ENCODE results near the gene NLGN1. TPM values are rescaled to one million over a fixed set of nuclear protein-coding genes. Genes with fewer than 3 reads are reported as not detected.

Gene NLGN1
- total RNA-seq, 1 experiment from 2014 or later, result 5.2 TPM

DNA sequence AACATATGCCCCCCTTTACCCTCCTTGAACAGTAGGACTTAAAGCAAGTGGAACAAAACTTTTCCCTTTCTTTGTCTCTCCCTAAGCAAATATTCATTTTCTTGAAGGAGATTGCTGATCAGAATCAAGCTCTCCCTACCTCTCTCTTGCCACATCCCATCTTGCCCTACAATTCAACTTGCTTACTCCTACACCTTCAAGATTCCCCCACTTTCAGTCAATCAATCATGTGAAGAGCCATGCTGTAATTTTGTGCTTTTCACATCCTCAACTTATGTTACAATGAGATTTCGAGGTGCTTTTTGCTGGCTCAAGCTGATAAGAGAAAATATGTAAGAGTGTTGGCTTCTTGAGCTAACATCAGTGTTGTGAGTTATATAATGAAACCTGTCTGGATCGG, 662.9 kb downstream of the NLGN1 start:
- H4K91ac ChIP-seq (ENCODE audit: insufficient read length, low read depth, low read length), result no peak overlapping the region
- no CpG with 5 or more reads among the region's 2 CpGs for WGBS (ENCODE audit: extremely low coverage, insufficient read length, low lambda C conversion rate)
- H3K9ac ChIP-seq (ENCODE audit: extremely low read depth, insufficient read length, low read length), result no peak overlapping the region
- no peak for DNase-seq
- no peak overlapping the region for H3K27ac ChIP-seq (ENCODE audit: insufficient read length, low read depth, low read length)
- no peaks in the 10 kb centered on the region for H3K23me2 ChIP-seq (ENCODE audit: insufficient read length, low read depth, low read length, poor library complexity, severe bottlenecking)
- H2AK5ac ChIP-seq (ENCODE audit: insufficient read length, low read length), result no peak overlapping the region
- H2AFZ ChIP-seq (ENCODE audit: low read length), result no peak overlapping the region
- peaks cover 7 to 14% of the 10 kb centered on the region in 2 experiments for H3K9me3 Mint-ChIP-seq
- H3K14ac ChIP-seq (ENCODE audit: insufficient read depth, low read length), result no peak overlapping the region
- H3K79me2 ChIP-seq (ENCODE audit: insufficient read depth, low read length), result no peaks in the 10 kb centered on the region
- no peaks in the 10 kb centered on the region for H3K79me1 ChIP-seq (ENCODE audit: insufficient read depth, low read depth, low read length, poor library complexity, severe bottlenecking)
- H4K8ac ChIP-seq (replicated peaks; ENCODE audit: insufficient read length, low read depth, low read length), result no peak overlapping the region
- H3K4ac ChIP-seq (ENCODE audit: low read depth, low read length), result no peak overlapping the region
- H3K56ac ChIP-seq (ENCODE audit: insufficient read length, low read depth, low read length), result no peak overlapping the region
- H3K4me2 ChIP-seq (ENCODE audit: insufficient read depth, insufficient read length, low read length), result no peak overlapping the region
- no peak overlapping the region for H2BK12ac ChIP-seq (ENCODE audit: insufficient read length, low read depth, low read length)
- no peaks in the 10 kb centered on the region for H3K9me3 ChIP-seq (ENCODE audit: control insufficient read depth, low read depth, low read length)
- no peaks in the 10 kb centered on the region for H3K4me1 ChIP-seq (ENCODE audit: insufficient read depth, low read length)
- H3K18ac ChIP-seq (ENCODE audit: insufficient read length, low read depth, low read length), result no peak overlapping the region
- H4K5ac ChIP-seq (ENCODE audit: insufficient read length, low read depth, low read length), result no peak overlapping the region
- no peak overlapping the region for H2BK15ac ChIP-seq (ENCODE audit: low read depth, low read length)
- H3K27me3 ChIP-seq (ENCODE audit: insufficient read depth, low read length), result no peaks in the 10 kb centered on the region
- H3T11ph ChIP-seq (ENCODE audit: low read length), result no peak overlapping the region
- no peak overlapping the region for H2BK120ac ChIP-seq (ENCODE audit: low read depth, low read length, poor library complexity, severe bottlenecking)
- H3K27ac Mint-ChIP-seq, result no peak overlapping the region
- no peaks in the 10 kb centered on the region for H3K27me3 Mint-ChIP-seq (ENCODE audit: low read depth)
- no peaks in the 10 kb centered on the region for H4K20me1 ChIP-seq (ENCODE audit: control insufficient read depth, insufficient read depth, insufficient read length)
- H3K4me1 Mint-ChIP-seq, result no peaks in the 10 kb centered on the region
- no peak overlapping the region for H2BK20ac ChIP-seq (ENCODE audit: low read depth, low read length, poor library complexity, severe bottlenecking)
- H3K23ac ChIP-seq (ENCODE audit: insufficient read length, low read depth, low read length), result no peak overlapping the region
- H3K36me3 Mint-ChIP-seq (ENCODE audit: insufficient read depth in 1 of 3, low read depth in 3 of 3), result peaks cover 4 to 10% (median 7%) of the 10 kb centered on the region in 3 experiments; a peak in 3 of 7 replicates
- TF ChIP-seq CTCF (conservative IDR thresholded peaks at IDR 0.05), result no peak
- H2BK5ac ChIP-seq (ENCODE audit: insufficient read length, low read length), result no peak overlapping the region
- no peak overlapping the region for H3K4me3 Mint-ChIP-seq

Measured in H9 (cell line).